Effector memory CD4-positive, alpha-beta T cell (primary cell): ENCODE measurements around the gene FBXO31.

Experiments used
- DNase-seq, 3 donors: peaks; one replicate each; pipeline ENCODE4 v3.0.0-alpha.2; 2020
- H3K27ac ChIP-seq: 2 replicates; pipeline ENCODE4 v1.7.0; 2013; ENCODE audit warnings: mild to moderate bottlenecking, low read length, moderate library complexity; ENCODE audit not compliant: insufficient read depth, poor library complexity, severe bottlenecking
- H3K27me3 ChIP-seq: replicated peaks from 2 replicates; pipeline ENCODE4 v1.7.0; 2013; ENCODE audit warnings: mild to moderate bottlenecking, low read length; ENCODE audit not compliant: insufficient read depth, control insufficient read depth, poor library complexity, severe bottlenecking
- H3K36me3 ChIP-seq: 2 replicates; pipeline ENCODE4 v1.7.0; 2013; ENCODE audit warnings: mild to moderate bottlenecking, low read length, moderate library complexity; ENCODE audit not compliant: control insufficient read depth, insufficient read depth
- H3K4me1 ChIP-seq: 2 replicates; pipeline ENCODE4 v1.7.0; 2013; ENCODE audit warnings: low read length, mild to moderate bottlenecking; ENCODE audit not compliant: control insufficient read depth, insufficient read depth, poor library complexity, severe bottlenecking
- H3K4me3 ChIP-seq: 2 replicates; pipeline ENCODE4 v1.7.0; 2013; ENCODE audit warnings: low read length, low read depth, mild to moderate bottlenecking; ENCODE audit not compliant: insufficient read depth, poor library complexity, severe bottlenecking
- H3K9me3 ChIP-seq: 2 replicates; pipeline ENCODE4 v1.7.0; 2013; ENCODE audit warnings: mild to moderate bottlenecking, low read length, moderate library complexity; ENCODE audit not compliant: control insufficient read depth
- total RNA-seq, 3 donors: gene quantifications; one replicate each; lab custom pipeline; 2026; lab: John Stamatoyannopoulos, UW

The FBXO31 gene
- 45.3 to 50.3 (median 48.2) reads per million in 3 donors for total RNA-seq

GRCh38 chr16:87383505-87384161 is at the start of gene FBXO31:
FBXO31 (minus strand) TSS chr16:87383776; CDS start chr16:87383744, 32 bp downstream.
- H3K4me1 ChIP-seq, result peaks cover 42% of the 10 kb centered on the region
- H3K36me3 ChIP-seq, result no peaks in the 10 kb centered on the region
- H3K27ac ChIP-seq, result peak within 1 kb of the TSS; percentile 78
- DNase-seq, result peak; percentile 81 to 88 (median 83)
- no peaks in the 10 kb centered on the region for H3K27me3 ChIP-seq
- H3K4me3 ChIP-seq, result peak within 1 kb of the TSS; percentile 76
- H3K9me3 ChIP-seq, result no peaks in the 10 kb centered on the region

GRCh38 chr16:87432330-87432915 is 48.8 kb upstream of the FBXO31 start:
- Histone ChIP-seq H3K4me3 (no peak overlapping the region), H3K9me3 (no peaks in the 10 kb centered on the region), H3K27ac (no peak overlapping the region), H3K27me3 (no peaks in the 10 kb centered on the region), H3K36me3 (peaks cover 7% of the 10 kb centered on the region), H3K4me1 (peaks cover 9% of the 10 kb centered on the region)
- DNase-seq, result no peak

GRCh38 chr16:87431926-87432325 is 48.4 kb upstream of the FBXO31 start:
- no peak overlapping the region for H3K27ac ChIP-seq
- H3K4me3 ChIP-seq, result no peak overlapping the region
- H3K9me3 ChIP-seq, result no peaks in the 10 kb centered on the region
- peaks cover 8% of the 10 kb centered on the region for H3K4me1 ChIP-seq
- no peaks in the 10 kb centered on the region for H3K27me3 ChIP-seq
- H3K36me3 ChIP-seq, result peaks cover 7% of the 10 kb centered on the region
- DNase-seq, result no peak

- Histone ChIP-seq H3K9me3 (no peaks in the 10 kb centered on the region), H3K27ac (no peak overlapping the region), H3K36me3 (peaks cover 19% of the 10 kb centered on the region), H3K4me1 (no peaks in the 10 kb centered on the region), H3K4me3 (no peak overlapping the region), H3K27me3 (no peaks in the 10 kb centered on the region)
- DNase-seq, result no peak
These were observed 43.0 kb upstream of the FBXO31 start for GRCh38 chr16:87426423-87427215.

GRCh38 chr16:87425941-87426340 is 42.4 kb upstream of the FBXO31 start:
- H3K4me3 ChIP-seq, result no peak overlapping the region
- H3K36me3 ChIP-seq, result peaks cover 24% of the 10 kb centered on the region
- H3K27me3 ChIP-seq, result no peaks in the 10 kb centered on the region
- H3K4me1 ChIP-seq, result no peaks in the 10 kb centered on the region
- no peak overlapping the region for H3K27ac ChIP-seq
- H3K9me3 ChIP-seq, result no peaks in the 10 kb centered on the region
- DNase-seq, result no peak

- Histone ChIP-seq H3K27me3 (no peaks in the 10 kb centered on the region), H3K4me1 (no peaks in the 10 kb centered on the region), H3K9me3 (no peaks in the 10 kb centered on the region), H3K4me3 (no peak overlapping the region), H3K27ac (no peak overlapping the region), H3K36me3 (peaks cover 30% of the 10 kb centered on the region)
- no peak for DNase-seq
These were observed 40.7 kb upstream of the FBXO31 start for GRCh38 chr16:87424266-87424665.

GRCh38 chr16:87423429-87423828 is 39.9 kb upstream of the FBXO31 start:
- peaks cover 30% of the 10 kb centered on the region for H3K36me3 ChIP-seq
- no peaks in the 10 kb centered on the region for H3K27me3 ChIP-seq
- DNase-seq, result no peak
- H3K4me1 ChIP-seq, result no peaks in the 10 kb centered on the region
- no peak overlapping the region for H3K4me3 ChIP-seq
- no peak overlapping the region for H3K27ac ChIP-seq
- H3K9me3 ChIP-seq, result no peaks in the 10 kb centered on the region

GRCh38 chr16:87422106-87422505 is 38.5 kb upstream of the FBXO31 start:
- DNase-seq, result no peak
- H3K36me3 ChIP-seq, result peaks cover 38% of the 10 kb centered on the region
- no peaks in the 10 kb centered on the region for H3K9me3 ChIP-seq
- H3K27me3 ChIP-seq, result no peaks in the 10 kb centered on the region
- H3K4me3 ChIP-seq, result no peak overlapping the region
- H3K4me1 ChIP-seq, result no peaks in the 10 kb centered on the region
- no peak overlapping the region for H3K27ac ChIP-seq

- DNase-seq, result no peak
- H3K27ac ChIP-seq, result no peak overlapping the region
- no peak overlapping the region for H3K4me3 ChIP-seq
- H3K36me3 ChIP-seq, result peaks cover 39% of the 10 kb centered on the region
- no peaks in the 10 kb centered on the region for H3K9me3 ChIP-seq
- no peaks in the 10 kb centered on the region for H3K4me1 ChIP-seq
- H3K27me3 ChIP-seq, result no peaks in the 10 kb centered on the region
These were observed 37.7 kb upstream of the FBXO31 start for GRCh38 chr16:87421003-87421912.
